Measurements from ENCODE around the gene EIF2B5.

EIF2B5 gene

DNA sequence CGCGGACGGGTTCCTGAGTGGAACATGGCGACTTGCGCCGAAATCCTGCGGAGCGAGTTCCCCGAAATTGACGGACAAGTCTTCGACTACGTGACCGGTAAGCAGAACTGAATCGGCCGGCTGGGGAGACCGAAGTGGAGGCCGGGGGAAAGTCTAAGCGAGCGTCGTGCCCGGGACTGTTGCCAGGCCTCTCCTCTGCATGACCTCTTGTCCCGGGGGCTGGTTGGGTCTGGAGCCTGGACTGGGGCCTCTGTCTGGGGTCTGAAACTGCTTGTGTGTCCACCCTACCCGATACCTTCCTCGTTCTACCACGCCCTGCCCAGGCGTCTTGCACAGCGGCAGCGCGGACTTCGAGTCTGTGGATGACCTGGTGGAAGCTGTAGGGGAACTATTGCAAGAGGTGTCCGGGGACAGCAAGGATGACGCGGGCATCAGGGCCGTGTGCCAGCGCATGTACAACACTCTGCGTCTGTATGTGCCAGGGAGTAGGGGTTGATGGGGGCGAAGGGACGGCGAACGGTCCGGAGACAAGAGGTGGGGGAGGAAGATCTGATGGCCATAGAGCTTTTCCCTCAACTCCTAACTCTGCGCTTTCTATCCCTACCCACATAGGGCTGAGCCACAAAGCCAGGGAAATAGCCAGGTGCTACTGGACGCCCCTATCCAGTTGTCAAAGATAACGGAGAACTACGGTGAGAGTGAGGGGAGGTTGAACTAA lies 51.2 kb downstream of the EIF2B5 start, which contains the start of gene ABCF3:
ABCF3 (plus strand) TSS at position 16 of the 718 bp plus-strand sequence; CDS start at position 25, 9 bp downstream.
- Histone ChIP-seq H3K4me3 (ENCODE audit: low read length) (peak within 1 kb of the TSS; percentile 86), H3K27ac (ENCODE audit: low read depth, low read length) (peak within 1 kb of the TSS; percentile 33; the same call in 1 of the 2 replicates), H3K27me3 (ENCODE audit: control insufficient read depth, low read length) (no peaks in the 10 kb centered on the region), H3K9me3 (ENCODE audit: control insufficient read depth, insufficient read depth, low read length) (no peaks in the 10 kb centered on the region), H3F3A (ENCODE audit: control insufficient read depth, insufficient read depth) (peaks cover 3% of the 10 kb centered on the region; the same call in 1 of the 2 replicates), H3K9me2 (replicated peaks; ENCODE audit: control insufficient read depth, low read length) (no peaks in the 10 kb centered on the region), H3K79me2 (ENCODE audit: control insufficient read depth, low read length) (peaks cover 43% of the 10 kb centered on the region), H4K20me1 (ENCODE audit: control insufficient read depth, insufficient read depth, low read depth, low read length) (peaks cover 9% of the 10 kb centered on the region; the same call in 1 of the 2 replicates), H3K4me2 (ENCODE audit: low read length) (peak within 1 kb of the TSS; percentile 92), H3K4me1 (ENCODE audit: control insufficient read depth, low read length) (peaks cover 21% of the 10 kb centered on the region), H3K36me3 (ENCODE audit: control insufficient read depth, low read length) (peaks cover 84% of the 10 kb centered on the region)
- no peak for TF ChIP-seq EZH2phosphoT487 (IDR thresholded peaks at IDR 0.05; ENCODE audit: borderline replicate concordance, low read length)
- TF ChIP-seq, protein P1, sequence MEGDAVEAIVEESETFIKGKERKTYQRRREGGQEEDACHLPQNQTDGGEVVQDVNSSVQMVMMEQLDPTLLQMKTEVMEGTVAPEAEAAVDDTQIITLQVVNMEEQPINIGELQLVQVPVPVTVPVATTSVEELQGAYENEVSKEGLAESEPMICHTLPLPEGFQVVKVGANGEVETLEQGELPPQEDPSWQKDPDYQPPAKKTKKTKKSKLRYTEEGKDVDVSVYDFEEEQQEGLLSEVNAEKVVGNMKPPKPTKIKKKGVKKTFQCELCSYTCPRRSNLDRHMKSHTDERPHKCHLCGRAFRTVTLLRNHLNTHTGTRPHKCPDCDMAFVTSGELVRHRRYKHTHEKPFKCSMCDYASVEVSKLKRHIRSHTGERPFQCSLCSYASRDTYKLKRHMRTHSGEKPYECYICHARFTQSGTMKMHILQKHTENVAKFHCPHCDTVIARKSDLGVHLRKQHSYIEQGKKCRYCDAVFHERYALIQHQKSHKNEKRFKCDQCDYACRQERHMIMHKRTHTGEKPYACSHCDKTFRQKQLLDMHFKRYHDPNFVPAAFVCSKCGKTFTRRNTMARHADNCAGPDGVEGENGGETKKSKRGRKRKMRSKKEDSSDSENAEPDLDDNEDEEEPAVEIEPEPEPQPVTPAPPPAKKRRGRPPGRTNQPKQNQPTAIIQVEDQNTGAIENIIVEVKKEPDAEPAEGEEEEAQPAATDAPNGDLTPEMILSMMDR (IDR thresholded peaks at IDR 0.05; ENCODE audit: low read depth, low read length, poor library complexity, severe bottlenecking): no peak

DNA sequence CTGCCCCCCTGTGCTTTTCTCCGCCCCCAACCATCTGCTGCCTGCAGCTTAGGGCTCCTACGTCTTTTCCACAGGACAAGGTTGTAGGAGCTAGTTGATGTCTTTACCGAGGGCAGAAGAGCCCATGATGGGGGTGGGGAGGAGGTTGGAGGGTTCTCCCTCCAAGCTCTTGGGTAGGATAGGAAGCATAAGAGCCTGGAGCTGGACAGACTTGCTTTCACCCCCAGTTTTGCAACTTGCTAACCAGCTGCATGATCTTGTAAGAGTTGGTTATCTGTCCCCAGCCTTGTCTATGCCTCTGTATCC lies 51.7 kb downstream of the EIF2B5 start:
- peaks cover 21% of the 10 kb centered on the region for H3K4me1 ChIP-seq (ENCODE audit: control insufficient read depth, low read length)
- H3K27me3 ChIP-seq (ENCODE audit: control insufficient read depth, low read length): no peaks in the 10 kb centered on the region
- H4K20me1 ChIP-seq (ENCODE audit: control insufficient read depth, insufficient read depth, low read depth, low read length): peaks cover 9% of the 10 kb centered on the region; the same call in 1 of the 2 replicates
- peak overlapping the region; percentile 86 for H3K4me3 ChIP-seq (ENCODE audit: low read length)
- TF ChIP-seq EZH2phosphoT487 (IDR thresholded peaks at IDR 0.05; ENCODE audit: borderline replicate concordance, low read length): no peak
- TF ChIP-seq, protein P1 (IDR thresholded peaks at IDR 0.05; ENCODE audit: low read depth, low read length, poor library complexity, severe bottlenecking): no peak
- no peaks in the 10 kb centered on the region for H3K9me2 ChIP-seq (replicated peaks; ENCODE audit: control insufficient read depth, low read length)
- H3K36me3 ChIP-seq (ENCODE audit: control insufficient read depth, low read length): peaks cover 84% of the 10 kb centered on the region
- H3K27ac ChIP-seq (ENCODE audit: low read depth, low read length): no peak overlapping the region
- no peaks in the 10 kb centered on the region for H3K9me3 ChIP-seq (ENCODE audit: control insufficient read depth, insufficient read depth, low read length)
- peak overlapping the region; percentile 92 for H3K4me2 ChIP-seq (ENCODE audit: low read length)
- peaks cover 43% of the 10 kb centered on the region for H3K79me2 ChIP-seq (ENCODE audit: control insufficient read depth, low read length)
- H3F3A ChIP-seq (ENCODE audit: control insufficient read depth, insufficient read depth): peaks cover 3% of the 10 kb centered on the region; the same call in 1 of the 2 replicates

DNA sequence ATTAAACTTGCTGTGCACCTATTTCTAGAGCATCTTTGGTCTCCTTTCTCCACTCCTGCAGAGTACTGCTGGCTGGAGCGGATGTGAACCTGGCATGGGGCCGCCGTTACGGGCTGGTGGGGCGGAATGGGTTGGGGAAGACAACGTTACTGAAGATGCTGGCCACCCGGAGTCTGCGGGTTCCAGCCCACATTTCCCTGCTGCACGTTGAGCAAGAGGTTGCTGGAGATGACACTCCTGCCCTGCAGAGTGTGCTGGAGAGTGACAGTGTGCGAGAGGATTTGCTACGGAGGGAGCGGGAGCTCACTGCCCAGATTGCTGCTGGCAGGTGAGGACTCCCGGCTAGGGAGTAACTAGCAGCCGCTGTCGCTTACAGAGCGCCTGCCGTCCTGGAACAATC lies 52.9 kb downstream of the EIF2B5 start:
- Histone ChIP-seq H3K4me1 (ENCODE audit: control insufficient read depth, low read length) (peaks cover 21% of the 10 kb centered on the region), H3F3A (ENCODE audit: control insufficient read depth, insufficient read depth) (peaks cover 3% of the 10 kb centered on the region; the same call in 1 of the 2 replicates), H3K4me2 (ENCODE audit: low read length) (peak overlapping the region; percentile 92; the same call in 1 of the 2 replicates), H3K9me2 (replicated peaks; ENCODE audit: control insufficient read depth, low read length) (no peaks in the 10 kb centered on the region), H3K36me3 (ENCODE audit: control insufficient read depth, low read length) (peaks cover 84% of the 10 kb centered on the region), H3K9me3 (ENCODE audit: control insufficient read depth, insufficient read depth, low read length) (no peaks in the 10 kb centered on the region), H3K27ac (ENCODE audit: low read depth, low read length) (no peak overlapping the region), H3K79me2 (ENCODE audit: control insufficient read depth, low read length) (peaks cover 43% of the 10 kb centered on the region), H4K20me1 (ENCODE audit: control insufficient read depth, insufficient read depth, low read depth, low read length) (peaks cover 9% of the 10 kb centered on the region; the same call in 1 of the 2 replicates), H3K4me3 (ENCODE audit: low read length) (no peak overlapping the region), H3K27me3 (ENCODE audit: control insufficient read depth, low read length) (no peaks in the 10 kb centered on the region)
- no peak for TF ChIP-seq EZH2phosphoT487 (IDR thresholded peaks at IDR 0.05; ENCODE audit: borderline replicate concordance, low read length)
- TF ChIP-seq, protein P1 (IDR thresholded peaks at IDR 0.05; ENCODE audit: low read depth, low read length, poor library complexity, severe bottlenecking): no peak

All from DOHH2 (cell line).